ENCODE data around the gene UPK2. TPM values are rescaled to one million over a fixed set of nuclear protein-coding genes. Genes with fewer than 3 reads are reported as not detected.

The UPK2 gene
- total and polyA plus RNA-seq, 10 of the 15 experiments (the other 5 are each of a cell fraction or from before 2014, with no cell fraction given) = 0.07 to 1.0 (median 0.31) TPM; not detected in 7

- TF ChIP-seq RELA (IDR thresholded peaks at IDR 0.05; ENCODE audit: borderline replicate concordance, partially characterized antibody) (no peak), KAT2A (conservative IDR thresholded peaks at IDR 0.05; ENCODE audit: control insufficient read depth, low read depth, low read length) (no peak), ZZZ3 (IDR thresholded peaks at IDR 0.05; ENCODE audit: control insufficient read depth, insufficient read length, low read depth) (no peak)
- in situ Hi-C loops (cut with MboI) = no loop called here
- H3K4me1 ChIP-seq (ENCODE audit: control insufficient read depth, insufficient read depth, low read length) = peaks cover 28% of the 10 kb centered on the region
- ChIA-PET RAD21 (ENCODE audit: unreplicated experiment) (interaction anchor here (0.6 to 1.2 kb wide), 3 partner anchors 13 to 25 kb away, joined by 3 to 8 read pairs (median 3); no protein-coding TSS in a partner anchor), POLR2A (interaction anchor here (4.0 kb wide), 1 partner anchor 18 kb away, joined by 35 read pairs; no protein-coding TSS in a partner anchor), SMC1A (ENCODE audit: uncharacterized antibody, unreplicated experiment) (interaction anchor here (2.2 to 12.9 kb wide), 2 partner anchors 19 to 25 kb away, joined by 8 to 185 read pairs; partner anchors contain the start of gene UPK2), CTCF (interaction anchor here (0.8 to 11.6 kb wide), 11 partner anchors 8 to 242 kb away, joined by 3 to 330 read pairs (median 4); partner anchors contain the start of gene UPK2)
- intact Hi-C loops (cut with micrococcal nuclease; ENCODE audit: unreplicated experiment) = loop anchor here (2.0 kb wide), 1 partner anchor 25 kb away; the partner anchor contains the start of gene UPK2
- no peak overlapping the region for H2AFZ ChIP-seq (ENCODE audit: control insufficient read depth, low read depth, low read length)
- no peaks in the 10 kb centered on the region for H3K27me3 ChIP-seq (replicated peaks in 1 of 2; ENCODE audit: control insufficient read depth in 2 of 2, insufficient read depth in 2 of 2, low read length in 1 of 2)
- no peaks in the 10 kb centered on the region for H3K79me2 ChIP-seq (ENCODE audit: control insufficient read depth, insufficient read depth, low read length)
- no peaks in the 10 kb centered on the region for H3K36me3 ChIP-seq (ENCODE audit: control insufficient read depth in 2 of 2, insufficient read depth in 2 of 2, low read length in 1 of 2)
- no peak for ATAC-seq
- H4K20me1 ChIP-seq (ENCODE audit: control insufficient read depth, insufficient read depth) = no peaks in the 10 kb centered on the region
- no TSS peak for BruUV-seq (replicated peaks)
- FAIRE-seq = no peak
- DNase-seq (ENCODE audit: low read depth, low spot score) = no peak
- H3K4me2 ChIP-seq (ENCODE audit: control insufficient read depth, insufficient read depth) = no peak overlapping the region
- H3K9me3 ChIP-seq (replicated peaks; ENCODE audit: control insufficient read depth, insufficient read depth, low read length) = no peaks in the 10 kb centered on the region
- no peak overlapping the region for H3K27ac ChIP-seq (ENCODE audit: control insufficient read depth, insufficient read depth)
- H3K4me3 ChIP-seq = no peak overlapping the region
- no peak overlapping the region for H3K9ac ChIP-seq (ENCODE audit: control insufficient read depth, insufficient read depth, low read length)
These were observed 24.5 kb upstream of the UPK2 start for GRCh38 chr11:118931571-118931970.

GRCh38 chr11:118933486-118933885, 22.6 kb upstream of the UPK2 start:
- Histone ChIP-seq H3K27ac (ENCODE audit: control insufficient read depth, insufficient read depth) (no peak overlapping the region), H2AFZ (ENCODE audit: control insufficient read depth, low read depth, low read length) (no peak overlapping the region), H3K4me2 (ENCODE audit: control insufficient read depth, insufficient read depth) (no peak overlapping the region), H3K27me3 (replicated peaks in 1 of 2; ENCODE audit: control insufficient read depth in 2 of 2, insufficient read depth in 2 of 2, low read length in 1 of 2) (no peaks in the 10 kb centered on the region), H4K20me1 (ENCODE audit: control insufficient read depth, insufficient read depth) (no peaks in the 10 kb centered on the region), H3K4me1 (ENCODE audit: control insufficient read depth, insufficient read depth, low read length) (peaks cover 10% of the 10 kb centered on the region; the same call in 1 of the 2 replicates), H3K9ac (ENCODE audit: control insufficient read depth, insufficient read depth, low read length) (no peak overlapping the region), H3K9me3 (replicated peaks; ENCODE audit: control insufficient read depth, insufficient read depth, low read length) (no peaks in the 10 kb centered on the region), H3K79me2 (ENCODE audit: control insufficient read depth, insufficient read depth, low read length) (no peaks in the 10 kb centered on the region), H3K4me3 (no peak overlapping the region), H3K36me3 (ENCODE audit: control insufficient read depth in 2 of 2, insufficient read depth in 2 of 2, low read length in 1 of 2) (no peaks in the 10 kb centered on the region)
- SMC1A ChIA-PET (ENCODE audit: uncharacterized antibody, unreplicated experiment) = interaction anchor here (1.0 to 12.9 kb wide), 5 partner anchors 10 to 243 kb away, joined by 3 to 185 read pairs (median 3); no protein-coding TSS in a partner anchor
- FAIRE-seq (no peak), ATAC-seq (no peak), DNase-seq (ENCODE audit: low read depth, low spot score) (no peak)
- RAD21 ChIA-PET (ENCODE audit: unreplicated experiment) = interaction anchor here (1.0 to 1.8 kb wide), 4 partner anchors 20 to 244 kb away, joined by 3 to 11 read pairs (median 4); partner anchors contain the start of gene UPK2
- BruUV-seq (replicated peaks) = no TSS peak
- in situ Hi-C loops (cut with MboI) (no loop called here), intact Hi-C loops (cut with micrococcal nuclease; ENCODE audit: unreplicated experiment) (no loop called here)
- 26% methylated on average over 4 of the region's 4 CpGs for WGBS (ENCODE audit: insufficient coverage, insufficient replicate concordance, low lambda C conversion rate, missing lambda C conversion rate)
- CTCF ChIA-PET = interaction anchor here (0.6 to 11.6 kb wide), 4 partner anchors 10 to 96 kb away, joined by 3 to 330 read pairs (median 3); no protein-coding TSS in a partner anchor
- POLR2A ChIA-PET = interaction anchor here (1.1 kb wide), 2 partner anchors 11 to 241 kb away, joined by 4 to 5 read pairs; no protein-coding TSS in a partner anchor
- no peak for TF ChIP-seq NFYA (IDR thresholded peaks at IDR 0.05; ENCODE audit: borderline replicate concordance, low read depth, low read length)
- no peak for TF ChIP-seq FOS (IDR thresholded peaks at IDR 0.05; ENCODE audit: borderline replicate concordance, extremely low read depth, insufficient read length)
- no peak for TF ChIP-seq KLF5 (IDR thresholded peaks at IDR 0.05; ENCODE audit: partially characterized antibody)
- no peak for TF ChIP-seq YBX1 (IDR thresholded peaks at IDR 0.05)
- no peak for TF ChIP-seq POLR2AphosphoS5 (IDR thresholded peaks at IDR 0.05; ENCODE audit: low read length)
- TF ChIP-seq HDAC2 (IDR thresholded peaks at IDR 0.05) = no peak
- no peak for TF ChIP-seq CTCF (IDR thresholded peaks at IDR 0.05 in 2 of 3, conservative IDR thresholded peaks at IDR 0.05 in 1 of 3; ENCODE audit: control insufficient read depth in 2 of 3, extremely low read depth in 1 of 3, insufficient read depth in 1 of 3, low read depth in 3 of 3, low read length in 3 of 3)
- no peak for TF ChIP-seq ZBTB11 (CRISPR knock-in tag; IDR thresholded peaks at IDR 0.05)
